Smooth muscle cell (in vitro differentiated cells): ENCODE results near the gene KIAA0408. TPM values are rescaled to one million over a fixed set of nuclear protein-coding genes. Genes with fewer than 3 reads are reported as not detected.
"Not testable (repeated sequence)": the region's sequence is repeated elsewhere in the genome, so short reads cannot be mapped to it uniquely, and the experiment has no call there.

Source experiments
- DNase-seq: peaks from one replicate; lab custom pipeline; 2025; ENCODE audit not compliant: unreplicated experiment; lab: John Stamatoyannopoulos, UW
- H2AFZ ChIP-seq: fragments of 200-600 bp; sonication (generic); 2 replicates; pipeline ENCODE4 v1.6.0; 2016; ENCODE audit warnings: antibody characterized with exemption, low read depth, mild to moderate bottlenecking
- H3F3A ChIP-seq: fragments of 200-600 bp; sonication (generic); 2 replicates; pipeline ENCODE4 v1.6.0; 2017; ENCODE audit warnings: antibody characterized with exemption, low read depth
- H3K27ac ChIP-seq: fragments of 200-600 bp; sonication (generic); 2 replicates; pipeline ENCODE4 v1.5.1; 2016; ENCODE audit warnings: low read depth, mild to moderate bottlenecking
- H3K27me3 ChIP-seq: fragments of 200-600 bp; sonication (generic); 2 replicates; pipeline ENCODE4 v1.6.1; 2016; ENCODE audit warnings: low read depth, mild to moderate bottlenecking
- H3K36me3 ChIP-seq: fragments of 200-600 bp; sonication (generic); 2 replicates; pipeline ENCODE4 v1.5.1; 2016; ENCODE audit warnings: low read depth
- H3K4me1 ChIP-seq: fragments of 200-600 bp; sonication (generic); 2 replicates; pipeline ENCODE4 v1.5.1; 2016; ENCODE audit warnings: low read depth
- H3K4me2 ChIP-seq: fragments of 200-600 bp; sonication (generic); 2 replicates; pipeline ENCODE4 v1.6.0; 2016; ENCODE audit warnings: mild to moderate bottlenecking
- H3K4me3 ChIP-seq: fragments of 200-600 bp; sonication (generic); 2 replicates; pipeline ENCODE4 v1.5.1; 2016; ENCODE audit warnings: mild to moderate bottlenecking
- H3K79me2 ChIP-seq: fragments of 200-600 bp; sonication (generic); 2 replicates; pipeline ENCODE4 v1.6.0; 2016; ENCODE audit warnings: low read depth, mild to moderate bottlenecking
- H3K9ac ChIP-seq: fragments of 200-600 bp; sonication (generic); 2 replicates; pipeline ENCODE4 v1.6.0; 2016; ENCODE audit warnings: low read depth
- H3K9me3 ChIP-seq: fragments of 200-600 bp; sonication (generic); replicated peaks from 2 replicates; pipeline ENCODE4 v1.5.1; 2016; ENCODE audit warnings: low read depth
- H4K20me1 ChIP-seq: fragments of 200-600 bp; sonication (generic); 2 replicates; pipeline ENCODE4 v1.6.0; 2016; ENCODE audit warnings: low read depth
- CTCF ChIP-seq: fragments of 200-600 bp; sonication (generic); IDR thresholded peaks from 2 replicates; pipeline ENCODE4 v1.5.1; 2017; ENCODE audit warnings: borderline replicate concordance, mild to moderate bottlenecking, antibody characterized with exemption; ENCODE audit not compliant: insufficient read depth, poor library complexity, severe bottlenecking
- WGBS: methylation state at CpG from one replicate; pipeline ENCODE4 v1.1.7; 2016; ENCODE audit warnings: low lambda C conversion rate; 5-methylcytosine and 5-hydroxymethylcytosine counted together
- polyA plus RNA-seq: library from polyadenylated mRNA; unstranded; fragments of >200 nt; fragmentation: Nextera tagmentation; extraction: Ambion mirVana; gene quantifications from 2 replicates; pipeline ENCODE4 v1.2.1, GENCODE V29; 2016
- total RNA-seq: library from RNA; depleted of rRNA; stranded (reverse); fragments of >200 nt; gene quantifications from 2 replicates; pipeline ENCODE4 v1.2.3, GENCODE V29; 2014

Gene KIAA0408
- total and polyA plus RNA-seq, 2 experiments from 2014 or later: 2.8 to 8.9 TPM

- no peak for TF ChIP-seq CTCF
- no peaks in the 10 kb centered on the region for H3F3A ChIP-seq
- H3K4me2 ChIP-seq: no peak overlapping the region
- H4K20me1 ChIP-seq: no peaks in the 10 kb centered on the region
- no peaks in the 10 kb centered on the region for H3K36me3 ChIP-seq
- no peaks in the 10 kb centered on the region for H3K27me3 ChIP-seq
- no peak overlapping the region for H3K27ac ChIP-seq
- H3K9ac ChIP-seq: no peak overlapping the region
- no peak overlapping the region for H3K4me3 ChIP-seq
- DNase-seq: no peak
- H3K4me1 ChIP-seq: no peaks in the 10 kb centered on the region
- H3K9me3 ChIP-seq: no peaks in the 10 kb centered on the region
- H3K79me2 ChIP-seq: no peaks in the 10 kb centered on the region
- WGBS: 93% methylated on average over 7 of the region's 7 CpGs
- no peak overlapping the region for H2AFZ ChIP-seq
These were observed 23.5 kb downstream of the KIAA0408 start for GRCh38 chr6:127435626-127436220.

GRCh38 chr6:127434651-127435050, 24.5 kb downstream of the KIAA0408 start:
- Histone ChIP-seq H4K20me1 (no peaks in the 10 kb centered on the region), H3K4me1 (no peaks in the 10 kb centered on the region), H3K79me2 (no peaks in the 10 kb centered on the region), H3K36me3 (no peaks in the 10 kb centered on the region), H3K4me2 (no peak overlapping the region), H3K9me3 (no peaks in the 10 kb centered on the region), H3K27ac (no peak overlapping the region), H3K27me3 (no peaks in the 10 kb centered on the region), H2AFZ (no peak overlapping the region), H3K9ac (no peak overlapping the region), H3K4me3 (no peak overlapping the region), H3F3A (no peaks in the 10 kb centered on the region)
- no peak for TF ChIP-seq CTCF
- no peak for DNase-seq

- not testable (repeated sequence) for DNase-seq, H3K4me2 ChIP-seq, H3K27ac ChIP-seq, H2AFZ ChIP-seq, H3K4me1 ChIP-seq, H3F3A ChIP-seq, H3K9ac ChIP-seq, H3K36me3 ChIP-seq, H3K4me3 ChIP-seq, H4K20me1 ChIP-seq, H3K79me2 ChIP-seq, H3K9me3 ChIP-seq, H3K27me3 ChIP-seq
- 86% methylated on average over 9 of the region's 9 CpGs for WGBS
These were observed 30.6 kb downstream of the KIAA0408 start for GRCh38 chr6:127428562-127428961.

GRCh38 chr6:127423921-127424320, 35.3 kb downstream of the KIAA0408 start:
- H3F3A ChIP-seq: no peaks in the 10 kb centered on the region
- H3K9ac ChIP-seq: no peak overlapping the region
- no peaks in the 10 kb centered on the region for H3K9me3 ChIP-seq
- no peaks in the 10 kb centered on the region for H3K79me2 ChIP-seq
- no peak for TF ChIP-seq CTCF
- no peak overlapping the region for H3K4me2 ChIP-seq
- no peak overlapping the region for H3K27ac ChIP-seq
- H2AFZ ChIP-seq: no peak overlapping the region
- DNase-seq: no peak
- H3K36me3 ChIP-seq: no peaks in the 10 kb centered on the region
- no peak overlapping the region for H3K4me3 ChIP-seq
- no peaks in the 10 kb centered on the region for H3K27me3 ChIP-seq
- H4K20me1 ChIP-seq: no peaks in the 10 kb centered on the region
- 92% methylated on average over 2 of the region's 2 CpGs for WGBS
- H3K4me1 ChIP-seq: peaks cover 9% of the 10 kb centered on the region

GRCh38 chr6:127421164-127421563, 38.0 kb downstream of the KIAA0408 start:
- H3K4me2 ChIP-seq, DNase-seq, H3F3A ChIP-seq, H3K4me3 ChIP-seq, H4K20me1 ChIP-seq, H3K27me3 ChIP-seq, H3K9me3 ChIP-seq, H3K79me2 ChIP-seq, H3K9ac ChIP-seq, H3K27ac ChIP-seq, H3K4me1 ChIP-seq, H3K36me3 ChIP-seq: not testable (repeated sequence)
- WGBS: 62% methylated on average over 3 of the region's 3 CpGs
- peak overlapping the region; percentile 1 for H2AFZ ChIP-seq
